OCI-M1 (cell line): ENCODE results near the gene C20orf204.

ENCODE experiments used
- DNase-seq: peaks from one replicate; lab custom pipeline; 2025; lab: John Stamatoyannopoulos, UW

C20orf204 gene

GRCh38 chr20:64042054-64042781 lies 6.2 kb downstream of the C20orf204 start:
- peak; percentile 64 for DNase-seq

- DNase-seq, result no peak
These were observed 7.8 kb downstream of the C20orf204 start for GRCh38 chr20:64043768-64044167.

GRCh38 chr20:64044484-64045247 lies 8.7 kb downstream of the C20orf204 start:
- peak; percentile 8 for DNase-seq

- DNase-seq, result no peak
These were observed 9.5 kb downstream of the C20orf204 start for GRCh38 chr20:64045346-64046011.

- no peak for DNase-seq
These were observed 11.0 kb downstream of the C20orf204 start for GRCh38 chr20:64047046-64047389.

GRCh38 chr20:64047968-64048401 lies 12.0 kb downstream of the C20orf204 start:
- no peak for DNase-seq

- no peak for DNase-seq
These were observed 12.5 kb downstream of the C20orf204 start for GRCh38 chr20:64048402-64049044.

- peak; percentile 59 for DNase-seq
These were observed 13.3 kb downstream of the C20orf204 start, which contains the start of gene SOX18 for GRCh38 chr20:64049060-64049877. Gene SOX18 (minus strand): TSS chr20:64049639. CDS start chr20:64049516, 123 bp downstream.

- DNase-seq, result no peak
These were observed 13.9 kb downstream of the C20orf204 start for GRCh38 chr20:64049878-64050260.

- peak; percentile 32 for DNase-seq
These were observed 14.5 kb downstream of the C20orf204 start for GRCh38 chr20:64050261-64051032.

- no peak for DNase-seq
These were observed 15.1 kb downstream of the C20orf204 start for GRCh38 chr20:64051033-64051452.

- DNase-seq, result no peak
These were observed 15.8 kb downstream of the C20orf204 start for GRCh38 chr20:64051561-64052325.

GRCh38 chr20:64052326-64052722 lies 16.3 kb downstream of the C20orf204 start:
- DNase-seq, result no peak

- DNase-seq, result no peak
These were observed 17.2 kb downstream of the C20orf204 start for GRCh38 chr20:64052987-64053840.

GRCh38 chr20:64053841-64054661 lies 18.1 kb downstream of the C20orf204 start:
- peak; percentile 70 for DNase-seq

GRCh38 chr20:64055396-64055892 lies 19.5 kb downstream of the C20orf204 start:
- DNase-seq, result no peak

- DNase-seq, result peak; percentile 49
These were observed 20.1 kb downstream of the C20orf204 start for GRCh38 chr20:64055893-64056638.
